Hepatocyte (in vitro differentiated cells): ENCODE data around the gene PHLPP1. TPM values are rescaled to one million over a fixed set of nuclear protein-coding genes. Genes with fewer than 3 reads are reported as not detected.

Experiments
- DNase-seq: peaks from one replicate; pipeline ENCODE4 v3.0.0-alpha.2; 2016; ENCODE audit warnings: low spot score
- H2AFZ ChIP-seq: fragments of 200-600 bp; sonication (generic); 2 replicates; pipeline ENCODE4 v1.6.0; 2016; ENCODE audit warnings: antibody characterized with exemption, mild to moderate bottlenecking
- H3K27ac ChIP-seq: fragments of 200-600 bp; sonication (generic); 2 replicates; pipeline ENCODE4 v1.5.1; 2016; ENCODE audit warnings: mild to moderate bottlenecking
- H3K27me3 ChIP-seq: fragments of 200-600 bp; sonication (generic); 2 replicates; pipeline ENCODE4 v1.6.1; 2016
- H3K36me3 ChIP-seq: fragments of 200-600 bp; sonication (generic); replicated peaks from 2 replicates; pipeline ENCODE4 v1.5.1; 2016; ENCODE audit warnings: low read depth; ENCODE audit not compliant: insufficient read depth
- H3K4me1 ChIP-seq: fragments of 200-600 bp; sonication (generic); 2 replicates; pipeline ENCODE4 v1.5.1; 2016; ENCODE audit warnings: mild to moderate bottlenecking, moderate library complexity; ENCODE audit not compliant: insufficient read depth
- H3K4me2 ChIP-seq: fragments of 200-600 bp; sonication (generic); 2 replicates; pipeline ENCODE4 v1.6.0; 2016
- H3K4me3 ChIP-seq: fragments of 200-600 bp; sonication (generic); 2 replicates; pipeline ENCODE4 v1.5.1; 2016; ENCODE audit warnings: mild to moderate bottlenecking
- H3K79me2 ChIP-seq: fragments of 200-600 bp; sonication (generic); 2 replicates; pipeline ENCODE4 v1.6.0; 2017; ENCODE audit warnings: mild to moderate bottlenecking
- H3K9me2 ChIP-seq: fragments of 200-600 bp; sonication (generic); replicated peaks from 2 replicates; pipeline ENCODE4 v1.6.0; 2017; ENCODE audit warnings: mild to moderate bottlenecking; ENCODE audit not compliant: insufficient read depth
- H3K9me3 ChIP-seq: fragments of 200-600 bp; sonication (generic); 2 replicates; pipeline ENCODE4 v1.5.1; 2016; ENCODE audit warnings: low read depth, mild to moderate bottlenecking
- H4K20me1 ChIP-seq: fragments of 200-600 bp; sonication (generic); 2 replicates; pipeline ENCODE4 v1.6.0; 2016; ENCODE audit warnings: mild to moderate bottlenecking; ENCODE audit not compliant: insufficient read depth, poor library complexity, severe bottlenecking
- EZH2 ChIP-seq: fragments of 200-600 bp; sonication (generic); IDR thresholded peaks from 2 replicates; pipeline ENCODE4 v1.6.1; 2016; ENCODE audit warnings: antibody characterized with exemption, mild to moderate bottlenecking, borderline replicate concordance
- EZH2phosphoT487 ChIP-seq: fragments of 200-600 bp; sonication (generic); IDR thresholded peaks from one replicate; pipeline ENCODE4 v1.6.1; 2018; ENCODE audit warnings: antibody characterized with exemption, mild to moderate bottlenecking, low read depth, moderate library complexity; ENCODE audit not compliant: unreplicated experiment, severe bottlenecking
- WGBS: methylation state at CpG from one replicate; pipeline ENCODE4 v1.1.6; 2016; ENCODE audit warnings: low lambda C conversion rate; ENCODE audit errors: missing lambda C conversion rate; 5-methylcytosine and 5-hydroxymethylcytosine counted together
- polyA plus RNA-seq: library from polyadenylated mRNA; unstranded; fragments of >200 nt; fragmentation: Nextera tagmentation; extraction: Ambion mirVana; gene quantifications from 2 replicates; pipeline ENCODE4 v1.2.1, GENCODE V29; 2016
- total RNA-seq: library from RNA; depleted of rRNA; stranded (reverse); fragments of >200 nt; gene quantifications from 2 replicates; pipeline ENCODE4 v1.2.3, GENCODE V29; 2014
- TF ChIP-seq, protein P1 (sequence below): fragments of 200-600 bp; sonication (generic); IDR thresholded peaks from 2 replicates; pipeline ENCODE4 v1.5.1; 2016; ENCODE audit warnings: antibody characterized with exemption, mild to moderate bottlenecking; ENCODE audit not compliant: poor library complexity

Gene PHLPP1
- total and polyA plus RNA-seq, 2 experiments from 2014 or later, result 7.3 to 14.3 TPM

DNA sequence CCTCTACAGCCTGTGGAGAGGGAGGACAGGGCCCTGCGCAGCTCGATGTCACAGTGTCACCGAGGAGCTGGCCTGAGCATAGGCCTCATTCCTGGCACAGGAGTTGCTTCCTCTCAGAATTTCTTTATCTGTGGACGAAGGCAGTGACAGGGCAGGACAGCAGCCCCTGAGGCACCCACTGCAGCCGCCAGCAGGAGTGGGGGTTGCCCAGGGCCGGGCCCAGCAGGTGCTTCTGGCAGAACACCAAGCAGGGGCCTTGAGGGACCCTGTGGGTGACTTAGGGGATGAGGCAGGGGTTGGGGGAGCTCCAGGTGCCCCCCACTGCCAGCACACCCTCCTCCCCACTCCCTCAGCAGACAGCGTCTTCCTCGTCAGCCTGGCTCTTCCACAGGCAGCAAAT is 290.0 kb downstream of the PHLPP1 start:
- no peaks in the 10 kb centered on the region for H3K9me2 ChIP-seq
- TF ChIP-seq EZH2phosphoT487 (no peak), EZH2 (no peak)
- TF ChIP-seq, protein P1, sequence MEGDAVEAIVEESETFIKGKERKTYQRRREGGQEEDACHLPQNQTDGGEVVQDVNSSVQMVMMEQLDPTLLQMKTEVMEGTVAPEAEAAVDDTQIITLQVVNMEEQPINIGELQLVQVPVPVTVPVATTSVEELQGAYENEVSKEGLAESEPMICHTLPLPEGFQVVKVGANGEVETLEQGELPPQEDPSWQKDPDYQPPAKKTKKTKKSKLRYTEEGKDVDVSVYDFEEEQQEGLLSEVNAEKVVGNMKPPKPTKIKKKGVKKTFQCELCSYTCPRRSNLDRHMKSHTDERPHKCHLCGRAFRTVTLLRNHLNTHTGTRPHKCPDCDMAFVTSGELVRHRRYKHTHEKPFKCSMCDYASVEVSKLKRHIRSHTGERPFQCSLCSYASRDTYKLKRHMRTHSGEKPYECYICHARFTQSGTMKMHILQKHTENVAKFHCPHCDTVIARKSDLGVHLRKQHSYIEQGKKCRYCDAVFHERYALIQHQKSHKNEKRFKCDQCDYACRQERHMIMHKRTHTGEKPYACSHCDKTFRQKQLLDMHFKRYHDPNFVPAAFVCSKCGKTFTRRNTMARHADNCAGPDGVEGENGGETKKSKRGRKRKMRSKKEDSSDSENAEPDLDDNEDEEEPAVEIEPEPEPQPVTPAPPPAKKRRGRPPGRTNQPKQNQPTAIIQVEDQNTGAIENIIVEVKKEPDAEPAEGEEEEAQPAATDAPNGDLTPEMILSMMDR, result no peak
- WGBS, result 89% methylated on average over 8 of the region's 8 CpGs
- no peak overlapping the region for H3K4me3 ChIP-seq
- H3K27me3 ChIP-seq, result no peaks in the 10 kb centered on the region
- H3K4me2 ChIP-seq, result no peak overlapping the region
- no peak overlapping the region for H3K27ac ChIP-seq
- H3K36me3 ChIP-seq, result no peaks in the 10 kb centered on the region
- H3K4me1 ChIP-seq, result no peaks in the 10 kb centered on the region
- no peaks in the 10 kb centered on the region for H3K9me3 ChIP-seq
- H4K20me1 ChIP-seq, result no peaks in the 10 kb centered on the region
- no peak overlapping the region for H2AFZ ChIP-seq
- DNase-seq, result no peak
- H3K79me2 ChIP-seq, result no peaks in the 10 kb centered on the region

DNA sequence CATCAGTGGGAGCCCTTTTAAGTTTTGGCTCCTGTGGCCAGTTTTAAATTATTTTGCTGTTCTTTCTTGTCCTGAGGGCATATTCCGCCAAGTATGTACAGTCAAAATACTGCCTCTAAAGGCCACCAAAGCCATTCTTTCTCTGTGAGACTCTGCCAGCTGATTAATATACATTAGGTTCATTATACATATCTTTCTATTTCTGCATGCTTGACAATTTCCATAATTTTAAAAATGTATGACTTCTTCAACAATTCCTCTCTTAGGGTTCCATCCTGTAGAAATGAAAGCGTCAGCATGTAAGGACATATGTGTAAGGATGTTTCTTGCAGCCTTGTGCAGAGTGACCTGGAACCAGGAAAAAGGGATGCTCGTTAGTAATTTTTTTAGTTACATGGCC is 291.9 kb downstream of the PHLPP1 start:
- TF ChIP-seq EZH2 (no peak), EZH2phosphoT487 (no peak)
- TF ChIP-seq, protein P1, result no peak
- no peaks in the 10 kb centered on the region for H4K20me1 ChIP-seq
- no peaks in the 10 kb centered on the region for H3K9me3 ChIP-seq
- H2AFZ ChIP-seq, result no peak overlapping the region
- H3K79me2 ChIP-seq, result no peaks in the 10 kb centered on the region
- no peaks in the 10 kb centered on the region for H3K4me1 ChIP-seq
- H3K27me3 ChIP-seq, result peaks cover 9% of the 10 kb centered on the region
- no peak overlapping the region for H3K27ac ChIP-seq
- no peaks in the 10 kb centered on the region for H3K36me3 ChIP-seq
- no peak overlapping the region for H3K4me3 ChIP-seq
- no peak for DNase-seq
- no peaks in the 10 kb centered on the region for H3K9me2 ChIP-seq
- 87% methylated on average over 3 of the region's 3 CpGs for WGBS
- H3K4me2 ChIP-seq, result no peak overlapping the region

DNA sequence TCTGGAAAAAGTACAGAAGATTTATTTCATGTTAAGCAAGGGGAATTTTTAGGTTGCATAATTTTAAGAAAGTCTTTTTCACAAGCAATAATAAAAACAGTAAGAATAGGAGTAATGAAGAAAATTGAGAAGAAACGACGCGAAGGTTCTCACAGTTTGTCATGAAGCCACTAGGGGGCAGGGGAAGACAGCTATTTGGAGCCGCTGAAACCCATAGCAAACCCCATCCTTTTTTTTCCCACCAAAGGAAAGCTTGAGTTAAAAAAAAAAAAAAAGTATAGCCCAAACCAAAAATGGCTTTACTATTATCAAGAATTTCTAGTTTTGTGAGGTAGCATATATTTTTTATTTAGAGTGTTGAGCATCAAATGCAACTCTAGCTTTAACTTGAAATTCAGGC is 300.9 kb downstream of the PHLPP1 start:
- Histone ChIP-seq H3K27me3 (peaks cover 14% of the 10 kb centered on the region), H3K4me2 (no peak overlapping the region), H3K4me3 (no peak overlapping the region), H2AFZ (no peak overlapping the region), H4K20me1 (no peaks in the 10 kb centered on the region), H3K9me2 (no peaks in the 10 kb centered on the region), H3K79me2 (no peaks in the 10 kb centered on the region), H3K27ac (no peak overlapping the region), H3K4me1 (no peaks in the 10 kb centered on the region), H3K36me3 (no peaks in the 10 kb centered on the region), H3K9me3 (no peaks in the 10 kb centered on the region)
- no peak for TF ChIP-seq EZH2phosphoT487
- TF ChIP-seq, protein P1, result peak; percentile 90
- no peak for TF ChIP-seq EZH2
- WGBS, result 8% methylated on average over 4 of the region's 4 CpGs
- peak; percentile 84 for DNase-seq

DNA sequence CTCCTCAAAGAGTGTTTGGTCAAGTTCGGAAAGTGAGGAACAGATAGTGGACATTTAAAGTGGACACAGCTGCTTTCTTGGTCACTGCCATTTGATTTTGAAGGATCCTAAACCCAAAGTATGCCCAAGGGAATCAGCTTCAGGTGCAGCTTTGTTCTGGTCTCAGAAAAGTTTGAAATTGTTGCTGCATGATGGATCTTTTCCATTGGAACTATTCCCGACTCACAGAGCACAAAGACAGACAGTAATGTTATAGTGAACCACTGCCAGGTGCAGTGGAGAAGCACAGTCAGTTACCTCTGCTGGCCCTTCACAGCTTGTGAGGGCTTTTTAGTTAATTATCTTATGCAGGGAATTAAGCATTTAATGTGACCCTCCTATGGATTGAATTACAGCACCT is 301.7 kb downstream of the PHLPP1 start:
- H3K36me3 ChIP-seq, result no peaks in the 10 kb centered on the region
- peaks cover 8% of the 10 kb centered on the region for H3K27me3 ChIP-seq
- no peak overlapping the region for H3K4me2 ChIP-seq
- WGBS, result 78% methylated on average over 2 of the region's 2 CpGs
- no peaks in the 10 kb centered on the region for H4K20me1 ChIP-seq
- no peak overlapping the region for H2AFZ ChIP-seq
- TF ChIP-seq, protein P1, result no peak
- TF ChIP-seq EZH2phosphoT487, result no peak
- no peak overlapping the region for H3K27ac ChIP-seq
- H3K79me2 ChIP-seq, result no peaks in the 10 kb centered on the region
- DNase-seq, result no peak
- H3K4me3 ChIP-seq, result no peak overlapping the region
- H3K4me1 ChIP-seq, result no peaks in the 10 kb centered on the region
- no peaks in the 10 kb centered on the region for H3K9me3 ChIP-seq
- no peaks in the 10 kb centered on the region for H3K9me2 ChIP-seq
